T-cell (primary cell): ENCODE results near the gene AP3S1. TPM values are rescaled to one million over a fixed set of nuclear protein-coding genes. Genes with fewer than 3 reads are reported as not detected.
A peak's percentile ranks its signal among the peaks of the same experiment; 100 is the strongest.

Experiments
- ATAC-seq, 4 experiments: fragments of 200-7000 bp in 3 of 4; fragments of 150-1000 bp in 1 of 4; cut with Tn5 transposase; replicated peaks in 1 of 4; 1 replicate in 3 of 4; 2 replicates in 1 of 4; pipeline ENCODE4 v1.10.0; 2021; ENCODE audit warnings: moderate library complexity in 3 of 4, mild to moderate bottlenecking in 2 of 4, moderate number of reproducible peaks in 1 of 4
- CTCF ChIA-PET, 2 donors: fragments of 300-600 bp; sonication (Branson Sonifier 250); formaldehyde crosslinking; loops; one replicate each; lab custom pipeline; 2022; ENCODE audit warnings: antibody characterized with exemption in 2 of 2; lab: Charles Lee
- POLR2A ChIA-PET, 2 donors: fragments of 300-600 bp; sonication (Branson Sonifier 250); formaldehyde crosslinking; loops; one replicate each; lab custom pipeline; 2022; ENCODE audit warnings: antibody characterized with exemption in 2 of 2; lab: Charles Lee
- DNase-seq, 35 experiments: peaks; one replicate each; pipeline versions ENCODE4 v3.0.0 to v3.0.0-alpha.2; 2013 to 2023
- H3K27ac ChIP-seq: one replicate; pipeline ENCODE4 v1.5.1; 2013; ENCODE audit warnings: low read length
- H3K27me3 ChIP-seq, 2 experiments: replicated peaks in 1 of 2; 1 replicate in 1 of 2; 2 replicates in 1 of 2; pipeline versions ENCODE4 v1.6.1 to v1.7.0; 2013; ENCODE audit warnings: low read length in 1 of 2, mixed read lengths in 1 of 2; ENCODE audit not compliant: control insufficient read depth in 2 of 2, insufficient read depth in 2 of 2; ENCODE audit errors: extremely low read depth in 1 of 2
- H3K36me3 ChIP-seq, 2 donors: 1 replicate in 1 of 2; 2 replicates in 1 of 2; pipeline versions ENCODE4 v1.6.1 to v1.7.0; 2013; ENCODE audit warnings: low read length in 1 of 2; ENCODE audit not compliant: control insufficient read depth in 2 of 2, insufficient read depth in 1 of 2; ENCODE audit errors: extremely low read depth in 1 of 2
- H3K4me1 ChIP-seq, 2 experiments: 1 replicate in 1 of 2; 2 replicates in 1 of 2; pipeline versions ENCODE4 v1.6.1 to v1.7.0; 2013; ENCODE audit warnings: low read length in 2 of 2, mixed read lengths in 1 of 2; ENCODE audit not compliant: insufficient read depth in 2 of 2, control insufficient read depth in 1 of 2; ENCODE audit errors: extremely low read depth in 1 of 2
- H3K4me3 ChIP-seq, 2 donors: 1 replicate in 1 of 2; 2 replicates in 1 of 2; pipeline versions ENCODE4 v1.5.1 to v1.7.0; 2013; ENCODE audit warnings: mild to moderate bottlenecking in 2 of 2, low read length in 1 of 2, moderate library complexity in 1 of 2; ENCODE audit not compliant: control insufficient read depth in 1 of 2; ENCODE audit errors: extremely low read depth in 1 of 2
- H3K9me3 ChIP-seq: 2 replicates; pipeline ENCODE4 v1.7.0; 2013
- H3K27ac Mint-ChIP-seq, 2 donors: one replicate each; pipeline ENCODE4 v1.8.0; 2020 to 2021; ENCODE audit warnings: mild to moderate bottlenecking in 2 of 2, mixed read lengths in 2 of 2
- H3K27me3 Mint-ChIP-seq, 2 donors: one replicate each; pipeline ENCODE4 v1.8.0; 2021 to 2022; ENCODE audit warnings: mixed read lengths in 2 of 2
- H3K36me3 Mint-ChIP-seq: one replicate; pipeline ENCODE4 v1.8.0; 2021; ENCODE audit warnings: mixed read lengths
- H3K4me1 Mint-ChIP-seq, 3 donors: one replicate each; pipeline ENCODE4 v1.8.0; 2020 to 2022; ENCODE audit warnings: mixed read lengths in 3 of 3, mild to moderate bottlenecking in 1 of 3
- H3K4me3 Mint-ChIP-seq, 3 donors: one replicate each; pipeline ENCODE4 v1.8.0; 2020 to 2022; ENCODE audit warnings: mild to moderate bottlenecking in 3 of 3, mixed read lengths in 3 of 3, moderate library complexity in 3 of 3
- H3K9me3 Mint-ChIP-seq, 3 donors: one replicate each; pipeline ENCODE4 v1.8.0; 2020 to 2022; ENCODE audit warnings: mixed read lengths in 3 of 3
- WGBS: methylation state at CpG from one replicate; pipeline ENCODE4 v1.1.5; 2013; ENCODE audit warnings: missing lambda C conversion rate; ENCODE audit not compliant: insufficient coverage; 5-methylcytosine and 5-hydroxymethylcytosine counted together
- total RNA-seq, 35 experiments: library from RNA in 6 of 35; stranded (reverse) in 6 of 35; fragments of 120-200 nt in 1 of 35; gene quantifications; one replicate each; pipeline versions ENCODE4 v1.2.1 to v1.2.4 and lab custom pipeline; 2013 to 2026

Gene AP3S1
- total RNA-seq, 5 donors from 2014 or later (not counting 1 experiment from before 2014, with no cell fraction given): 36.4 to 44.2 (median 39.2) TPM

DNA sequence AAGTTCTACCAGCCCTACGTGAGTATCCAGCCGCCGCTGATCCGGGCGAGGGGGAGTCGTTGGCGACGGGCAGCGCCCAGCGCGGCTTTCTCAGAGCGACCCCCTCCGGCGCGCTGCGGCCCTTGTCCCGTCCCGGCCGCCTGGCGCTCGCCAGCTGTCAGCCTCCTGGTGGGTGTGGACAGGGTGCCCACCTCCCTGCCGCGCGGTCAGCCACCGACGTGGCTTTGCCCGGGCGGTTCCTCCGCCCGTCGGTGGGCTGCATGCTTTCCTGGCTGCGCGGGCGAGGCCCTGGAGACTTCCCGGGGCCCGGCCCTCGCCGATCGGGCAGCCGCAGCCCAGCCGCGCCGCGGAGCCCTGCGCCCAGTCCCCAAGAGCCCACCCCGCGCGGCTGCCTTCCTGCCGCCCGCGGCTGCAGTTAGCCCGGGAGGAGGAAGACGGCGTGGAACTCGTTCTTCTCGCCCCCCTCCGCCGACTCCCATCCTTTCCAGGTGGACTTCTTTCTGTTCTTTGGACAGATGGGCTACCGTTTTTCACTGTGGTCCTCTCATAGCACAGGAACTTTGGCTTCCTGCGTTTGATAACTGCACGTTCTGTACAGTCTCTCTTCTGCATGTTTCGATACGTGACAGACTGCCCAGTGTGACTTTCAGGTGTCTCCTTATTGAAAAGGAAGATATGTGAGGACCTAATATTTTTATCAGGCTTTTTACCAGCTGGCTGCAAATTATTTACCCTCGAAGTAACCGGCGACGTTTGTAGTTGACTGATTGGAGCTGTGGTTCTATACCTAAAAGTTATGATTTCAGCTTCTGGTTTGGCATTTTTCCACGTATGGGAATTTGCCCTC lies 577 bp downstream of the AP3S1 start:
- no peaks in the 10 kb centered on the region for H3K9me3 Mint-ChIP-seq
- peaks cover 0 to 2% of the 10 kb centered on the region in 2 donors for H3K36me3 ChIP-seq
- CTCF ChIA-PET: interaction anchor here (0.7 to 2.1 kb wide), 7 partner anchors 9 to 299 kb away, joined by 3 to 5 read pairs (median 4); no protein-coding TSS in a partner anchor
- DNase-seq: peak in 14 of 35 experiments; percentile 1 to 46 (median 14)
- H3K36me3 Mint-ChIP-seq: peaks cover 4% of the 10 kb centered on the region
- H3K27me3 Mint-ChIP-seq: no peaks in the 10 kb centered on the region
- WGBS: under 1% methylated on average over 59 of the region's 68 CpGs
- POLR2A ChIA-PET: no interaction called here
- peak overlapping the region; percentile 88 to 100 for H3K27ac Mint-ChIP-seq
- no peak overlapping the region for H3K27ac ChIP-seq
- peak overlapping the region; percentile 96 to 99 (median 99) for H3K4me3 Mint-ChIP-seq
- peak; percentile 8 to 37 (median 32) for ATAC-seq
- no peaks in the 10 kb centered on the region for H3K27me3 ChIP-seq
- peaks cover 57 to 69% (median 68%) of the 10 kb centered on the region in 3 donors for H3K4me1 Mint-ChIP-seq
- H3K9me3 ChIP-seq: no peaks in the 10 kb centered on the region
- H3K4me1 ChIP-seq: peaks cover 13 to 17% of the 10 kb centered on the region in 2 experiments
- peak overlapping the region; percentile 86 to 90 for H3K4me3 ChIP-seq

GRCh38 chr5:115842952-115843351 lies 1.2 kb downstream of the AP3S1 start:
- Histone ChIP-seq H3K4me3 (peak overlapping the region; percentile 86 to 90), H3K27ac (no peak overlapping the region), H3K9me3 (no peaks in the 10 kb centered on the region), H3K4me1 (peaks cover 13 to 17% of the 10 kb centered on the region in 2 experiments), H3K27me3 (no peaks in the 10 kb centered on the region), H3K36me3 (no peaks in the 10 kb centered on the region)
- 5% methylated on average over 3 of the region's 3 CpGs for WGBS
- peak in 1 of 35 experiments; percentile 22 for DNase-seq
- Mint-ChIP-seq H3K4me1 (peaks cover 52 to 64% (median 63%) of the 10 kb centered on the region in 3 donors), H3K36me3 (no peaks in the 10 kb centered on the region), H3K4me3 (peak overlapping the region; percentile 96 to 99 (median 96)), H3K9me3 (no peaks in the 10 kb centered on the region), H3K27ac (peak overlapping the region; percentile 88 to 93), H3K27me3 (no peaks in the 10 kb centered on the region)
- ChIA-PET POLR2A (no interaction called here), CTCF (interaction anchor here (0.9 to 2.1 kb wide), 5 partner anchors 10 to 208 kb away, joined by 3 to 5 read pairs (median 4); no protein-coding TSS in a partner anchor)
- ATAC-seq: no peak

DNA sequence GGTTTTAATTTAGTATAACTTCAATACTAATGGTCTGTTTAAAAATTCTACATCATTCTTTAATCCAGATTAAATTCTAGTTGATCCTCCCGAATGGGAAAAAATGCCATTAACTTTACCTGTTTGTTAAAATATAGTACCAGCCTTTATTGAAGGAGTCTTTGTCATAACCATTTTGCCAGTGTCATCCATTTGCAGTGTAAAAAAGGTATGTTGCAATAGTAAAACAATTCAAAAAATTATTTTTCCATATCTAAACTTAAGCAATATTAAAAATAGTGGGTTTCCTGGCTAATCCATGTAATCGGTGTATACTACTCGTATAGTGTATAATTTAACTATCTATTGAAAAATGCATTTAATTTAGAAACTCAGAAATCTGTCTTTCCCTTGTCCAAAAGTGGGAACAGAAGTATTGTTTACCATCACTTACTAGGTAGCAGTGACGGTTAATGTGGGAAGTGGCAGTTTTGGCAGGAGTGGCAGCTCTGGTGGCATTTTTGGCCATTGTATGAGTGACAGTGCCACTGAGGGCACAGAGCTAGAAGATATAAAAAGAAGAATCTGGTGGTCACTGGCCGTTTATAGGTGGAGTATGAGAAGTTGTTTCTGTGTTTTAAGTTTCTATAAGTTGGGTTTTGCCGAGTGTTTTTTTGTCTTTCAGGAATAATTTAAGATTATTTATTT lies 1.9 kb downstream of the AP3S1 start:
- no peaks in the 10 kb centered on the region for H3K27me3 ChIP-seq
- ChIA-PET CTCF (interaction anchor here (0.9 to 2.1 kb wide), 5 partner anchors 11 to 209 kb away, joined by 3 to 5 read pairs (median 4); no protein-coding TSS in a partner anchor), POLR2A (no interaction called here)
- H3K9me3 Mint-ChIP-seq: no peaks in the 10 kb centered on the region
- no peaks in the 10 kb centered on the region for H3K27me3 Mint-ChIP-seq
- H3K36me3 Mint-ChIP-seq: no peaks in the 10 kb centered on the region
- WGBS: 71% methylated on average over 1 of the region's 6 CpGs
- DNase-seq (no peak), ATAC-seq (no peak)
- H3K27ac Mint-ChIP-seq: no peak overlapping the region
- H3K36me3 ChIP-seq: no peaks in the 10 kb centered on the region
- H3K4me1 ChIP-seq: peaks cover 11 to 15% of the 10 kb centered on the region in 2 experiments
- H3K9me3 ChIP-seq: no peaks in the 10 kb centered on the region
- H3K4me3 Mint-ChIP-seq: peak overlapping the region; percentile 96 to 99 (median 96)
- no peak overlapping the region for H3K27ac ChIP-seq
- H3K4me3 ChIP-seq: no peak overlapping the region
- peaks cover 48 to 60% (median 60%) of the 10 kb centered on the region in 3 donors for H3K4me1 Mint-ChIP-seq

GRCh38 chr5:115844321-115844817 lies 2.6 kb downstream of the AP3S1 start:
- Histone ChIP-seq H3K36me3 (no peaks in the 10 kb centered on the region), H3K4me3 (no peak overlapping the region), H3K27me3 (no peaks in the 10 kb centered on the region), H3K27ac (no peak overlapping the region), H3K4me1 (peaks cover 7 to 11% of the 10 kb centered on the region in 2 experiments), H3K9me3 (no peaks in the 10 kb centered on the region)
- DNase-seq (no peak), ATAC-seq (no peak)
- POLR2A ChIA-PET: no interaction called here
- Mint-ChIP-seq H3K4me3 (no peak overlapping the region), H3K36me3 (no peaks in the 10 kb centered on the region), H3K27me3 (no peaks in the 10 kb centered on the region), H3K9me3 (no peaks in the 10 kb centered on the region), H3K27ac (no peak overlapping the region), H3K4me1 (peaks cover 48 to 58% (median 57%) of the 10 kb centered on the region in 3 donors)
- 97% methylated on average over 4 of the region's 7 CpGs for WGBS
- CTCF ChIA-PET: interaction anchor here in 1 of 2 donors (2.1 kb wide), 1 partner anchor 210 kb away, joined by 5 read pairs; no protein-coding TSS in a partner anchor

GRCh38 chr5:115847290-115847689 lies 5.6 kb downstream of the AP3S1 start:
- Histone ChIP-seq H3K4me1 (peaks cover 0 to 5% of the 10 kb centered on the region in 2 experiments), H3K4me3 (no peak overlapping the region), H3K9me3 (no peaks in the 10 kb centered on the region), H3K27me3 (no peaks in the 10 kb centered on the region), H3K36me3 (no peaks in the 10 kb centered on the region), H3K27ac (no peak overlapping the region)
- ATAC-seq (no peak), DNase-seq (no peak)
- Mint-ChIP-seq H3K27me3 (no peaks in the 10 kb centered on the region), H3K27ac (no peak overlapping the region), H3K9me3 (no peaks in the 10 kb centered on the region), H3K36me3 (no peaks in the 10 kb centered on the region), H3K4me3 (no peak overlapping the region), H3K4me1 (peaks cover 47 to 61% (median 52%) of the 10 kb centered on the region in 3 donors)
- CTCF ChIA-PET: no interaction called here
- 83% methylated on average over 1 of the region's 7 CpGs for WGBS
- POLR2A ChIA-PET: no interaction called here

GRCh38 chr5:115849258-115849798 lies 7.6 kb downstream of the AP3S1 start:
- peaks cover 0 to 12% (median 12%) of the 10 kb centered on the region in 3 donors for H3K9me3 Mint-ChIP-seq
- Histone ChIP-seq H3K4me3 (no peak overlapping the region), H3K36me3 (no peaks in the 10 kb centered on the region), H3K27me3 (no peaks in the 10 kb centered on the region), H3K4me1 (no peaks in the 10 kb centered on the region), H3K27ac (no peak overlapping the region), H3K9me3 (no peaks in the 10 kb centered on the region)
- WGBS: 86% methylated on average over 1 of the region's 3 CpGs
- H3K27ac Mint-ChIP-seq: no peak overlapping the region
- POLR2A ChIA-PET: no interaction called here
- no peaks in the 10 kb centered on the region for H3K27me3 Mint-ChIP-seq
- H3K4me3 Mint-ChIP-seq: no peak overlapping the region
- CTCF ChIA-PET: interaction anchor here (0.5 to 1.0 kb wide), 3 partner anchors 16 to 52 kb away, joined by 3 to 5 read pairs (median 3); no protein-coding TSS in a partner anchor
- DNase-seq (no peak), ATAC-seq (no peak)
- H3K4me1 Mint-ChIP-seq: peaks cover 34 to 56% (median 44%) of the 10 kb centered on the region in 3 donors
- H3K36me3 Mint-ChIP-seq: peaks cover 13% of the 10 kb centered on the region
